Keratinocyte (primary cell): ENCODE results near the gene CD200.

ENCODE experiments used
- EZH2 ChIP-seq: IDR thresholded peaks from one replicate; pipeline ENCODE4 v1.6.1; 2012; ENCODE audit warnings: inconsistent platforms, mild to moderate bottlenecking, low read length, moderate library complexity
- TF ChIP-seq, protein P1 (sequence below), 3 experiments: IDR thresholded peaks in 1 of 3; conservative IDR thresholded peaks in 1 of 3; optimal IDR thresholded peaks in 1 of 3; 2 replicates in 2 of 3; 3 replicates in 1 of 3; pipeline versions ENCODE3 to v1.5.1; 2011; ENCODE audit warnings: low read length in 3 of 3, mild to moderate bottlenecking in 3 of 3, moderate library complexity in 2 of 3, control low read depth in 1 of 3, inconsistent platforms in 1 of 3; ENCODE audit not compliant: insufficient read depth in 2 of 3; ENCODE audit errors: extremely low read depth in 1 of 3

DNA sequence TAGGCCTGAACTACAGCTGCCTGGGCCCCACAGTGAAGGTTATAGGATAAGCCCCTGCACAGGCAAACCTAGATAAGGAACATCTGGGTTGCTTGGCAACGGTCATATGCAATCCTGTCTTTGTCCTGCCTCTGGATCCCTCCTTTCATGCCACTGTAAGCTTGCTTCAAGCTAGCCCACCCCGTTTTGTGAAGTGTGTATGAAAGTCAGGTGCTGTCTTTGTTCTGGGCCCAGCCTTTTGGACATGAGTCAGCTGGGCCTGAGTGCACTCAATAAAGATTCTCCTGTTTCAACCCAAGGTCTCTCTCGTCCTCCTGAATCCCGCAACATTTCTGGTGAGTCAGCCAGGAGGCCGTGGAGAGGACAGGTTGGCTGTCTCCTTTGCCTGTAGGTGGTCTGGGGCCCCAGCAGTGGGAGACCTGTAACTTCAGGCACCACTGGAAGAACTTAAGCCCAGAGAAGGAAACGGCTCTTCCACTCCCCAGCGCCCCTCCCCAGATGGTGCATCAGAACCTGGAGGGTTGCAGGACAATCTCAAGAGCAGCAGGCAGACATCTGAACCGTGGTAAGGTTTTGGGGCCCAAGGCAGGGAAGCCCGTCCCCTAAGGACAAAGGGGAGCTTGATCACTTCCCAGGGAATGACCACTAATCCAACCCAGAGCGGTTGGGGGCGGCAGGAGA is 30.7 kb upstream of the CD200 start:
- TF ChIP-seq EZH2: no peak
- TF ChIP-seq, protein P1, sequence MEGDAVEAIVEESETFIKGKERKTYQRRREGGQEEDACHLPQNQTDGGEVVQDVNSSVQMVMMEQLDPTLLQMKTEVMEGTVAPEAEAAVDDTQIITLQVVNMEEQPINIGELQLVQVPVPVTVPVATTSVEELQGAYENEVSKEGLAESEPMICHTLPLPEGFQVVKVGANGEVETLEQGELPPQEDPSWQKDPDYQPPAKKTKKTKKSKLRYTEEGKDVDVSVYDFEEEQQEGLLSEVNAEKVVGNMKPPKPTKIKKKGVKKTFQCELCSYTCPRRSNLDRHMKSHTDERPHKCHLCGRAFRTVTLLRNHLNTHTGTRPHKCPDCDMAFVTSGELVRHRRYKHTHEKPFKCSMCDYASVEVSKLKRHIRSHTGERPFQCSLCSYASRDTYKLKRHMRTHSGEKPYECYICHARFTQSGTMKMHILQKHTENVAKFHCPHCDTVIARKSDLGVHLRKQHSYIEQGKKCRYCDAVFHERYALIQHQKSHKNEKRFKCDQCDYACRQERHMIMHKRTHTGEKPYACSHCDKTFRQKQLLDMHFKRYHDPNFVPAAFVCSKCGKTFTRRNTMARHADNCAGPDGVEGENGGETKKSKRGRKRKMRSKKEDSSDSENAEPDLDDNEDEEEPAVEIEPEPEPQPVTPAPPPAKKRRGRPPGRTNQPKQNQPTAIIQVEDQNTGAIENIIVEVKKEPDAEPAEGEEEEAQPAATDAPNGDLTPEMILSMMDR (optimal IDR thresholded peaks at IDR 0.05 in 1 of 3, IDR thresholded peaks at IDR 0.05 in 1 of 3, conservative IDR thresholded peaks at IDR 0.05 in 1 of 3; ENCODE audit: extremely low read depth in 1 of 3, insufficient read depth in 2 of 3, low read length in 3 of 3): no peak
